GM04504 (cell line): ENCODE data around the gene ODAD2.

ENCODE experiments used
- DNase-seq: peaks from one replicate; pipeline ENCODE4 v3.0.0-alpha.2; 2012; ENCODE audit warnings: low read depth

The ODAD2 gene

DNA sequence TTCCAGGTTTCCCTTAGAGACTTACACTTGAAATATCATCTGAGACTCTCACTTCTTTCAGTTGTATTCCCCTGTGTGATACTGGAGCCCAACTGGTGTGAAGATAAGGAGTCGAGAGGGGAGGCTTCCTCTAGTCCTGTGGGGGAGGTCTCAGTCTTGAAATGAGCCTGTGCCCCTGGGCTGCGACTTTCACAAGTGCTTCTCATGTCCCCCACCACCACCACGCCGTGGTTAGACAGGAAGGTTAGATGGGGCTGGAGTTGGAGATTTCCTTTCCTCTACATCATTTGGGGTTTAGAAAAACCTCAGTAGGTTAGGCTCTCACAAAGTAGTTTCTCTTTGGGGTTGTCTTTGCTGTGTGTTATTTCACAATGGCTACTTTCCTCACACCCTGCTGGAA lies 227.6 kb downstream of the ODAD2 start:
- no peak for DNase-seq

DNA sequence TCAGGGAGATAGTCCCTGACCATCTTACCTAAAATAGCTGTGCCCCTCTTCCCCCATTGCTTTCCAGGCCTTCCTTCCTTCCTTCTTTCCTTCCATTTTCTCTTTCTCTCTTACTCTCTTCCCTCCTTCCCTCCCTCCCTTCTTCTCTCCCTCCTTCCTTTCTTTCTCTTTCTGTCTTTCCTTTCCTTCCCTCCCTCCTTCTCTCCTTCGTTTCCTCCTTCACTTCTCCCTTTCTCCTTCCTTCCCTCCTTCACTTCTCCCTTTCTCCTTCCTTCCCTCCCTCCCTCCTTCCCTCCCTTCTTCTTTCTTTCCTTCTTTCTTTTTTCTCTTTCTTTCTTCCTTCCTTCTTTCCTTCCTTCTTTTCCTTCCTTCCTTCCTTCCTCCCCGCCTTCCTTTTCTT lies 228.7 kb downstream of the ODAD2 start:
- DNase-seq: no peak
